GM23338 (cell line): ENCODE measurements around the gene USP27X. TPM values are rescaled to one million over a fixed set of nuclear protein-coding genes. Genes with fewer than 3 reads are reported as not detected.

Source experiments
- polyA plus RNA-seq: library from polyadenylated mRNA; unstranded; fragments of >200 nt; fragmentation: Nextera tagmentation; extraction: Ambion mirVana; gene quantifications from 2 replicates; pipeline ENCODE4 v1.2.1, GENCODE V29; 2016
- total RNA-seq: library from RNA; depleted of rRNA; stranded (reverse); fragments of >200 nt; shearing (Covaris generic); gene quantifications from 2 replicates; pipeline ENCODE4 v1.2.3, GENCODE V29; 2014; rRNA removed

The USP27X gene
- total and polyA plus RNA-seq, 2 experiments from 2014 or later, result 1.1 to 5.0 TPM

Other genes starting within 250 kb of the USP27X start
- not detected in 2 replicates for gene PAGE1, start 183.5 kb upstream of the USP27X start, total RNA-seq
- gene PAGE1, start 183.5 kb upstream of the USP27X start, polyA plus RNA-seq, result not detected in 2 replicates
- gene PAGE4, start 50.2 kb upstream of the USP27X start, total RNA-seq, result not detected in 2 replicates
- gene PAGE4, start 50.2 kb upstream of the USP27X start, polyA plus RNA-seq, result 1.4 and 1.6 TPM in 2 replicates
- 10.5 and 13.6 TPM in 2 replicates for gene CLCN5, start 43.1 kb downstream of the USP27X start, total RNA-seq
- gene CLCN5, start 43.1 kb downstream of the USP27X start, polyA plus RNA-seq, result 3.5 and 3.7 TPM in 2 replicates